ENCODE measurements around the gene MISP.

- TF ChIP-seq EZH2 (IDR thresholded peaks at IDR 0.05; ENCODE audit: borderline replicate concordance, low read depth, low read length, severe bottlenecking) (no peak), CTCF (IDR thresholded peaks at IDR 0.05; ENCODE audit: borderline replicate concordance, extremely low read depth, low read length, poor library complexity, severe bottlenecking) (no peak)
Observed at GRCh38 chr19:710767-711166, 40.1 kb upstream of the MISP start.

All from DND-41 (cell line).